ENCODE measurements around the gene FCHSD1.

- TF ChIP-seq CTCF (IDR thresholded peaks at IDR 0.05; ENCODE audit: insufficient read depth, low read depth, low read length), result no peak
- TF ChIP-seq EZH2 (IDR thresholded peaks at IDR 0.05; ENCODE audit: insufficient read depth, low read length), result no peak
These were observed 61.1 kb downstream of the FCHSD1 start for GRCh38 chr5:141590127-141590526.
